HG03196 (cell line): ENCODE data around the gene PSIP1.
"Not testable (repeated sequence)": the region's sequence is repeated elsewhere in the genome, so short reads cannot be mapped to it uniquely, and the experiment has no call there.

ENCODE experiments used
- ATAC-seq: cut with Tn5 transposase; IDR thresholded peaks from one replicate; pipeline ENCODE4 v1.9.1; 2021; ENCODE audit not compliant: unreplicated experiment

Gene PSIP1

GRCh38 chr9:15433661-15434060, 77.1 kb downstream of the PSIP1 start:
- no peak for ATAC-seq

- ATAC-seq = no peak
Observed at GRCh38 chr9:15433191-15433590, 77.6 kb downstream of the PSIP1 start.

- ATAC-seq = no peak
Observed at GRCh38 chr9:15430920-15431844, 79.6 kb downstream of the PSIP1 start.

- ATAC-seq = not testable (repeated sequence)
Observed at GRCh38 chr9:15427702-15428101, 83.1 kb downstream of the PSIP1 start.

- peak; percentile 36 for ATAC-seq
Observed at GRCh38 chr9:15426019-15426418, 84.8 kb downstream of the PSIP1 start.

- no peak for ATAC-seq
Observed at GRCh38 chr9:15423231-15423985, 87.4 kb downstream of the PSIP1 start.

- ATAC-seq = peak; percentile 98
Observed at GRCh38 chr9:15422372-15423230, 88.2 kb downstream of the PSIP1 start, which contains the start of gene SNAPC3. TSS of gene SNAPC3 (plus strand) at chr9:15422876. CDS start at chr9:15422880, 4 bp downstream.

- no peak for ATAC-seq
Observed at GRCh38 chr9:15421990-15422371, 88.8 kb downstream of the PSIP1 start.

- no peak for ATAC-seq
Observed at GRCh38 chr9:15421532-15421931, 89.2 kb downstream of the PSIP1 start.

GRCh38 chr9:15420796-15421195, 90.0 kb downstream of the PSIP1 start:
- no peak for ATAC-seq

GRCh38 chr9:15417626-15418025, 93.1 kb downstream of the PSIP1 start:
- ATAC-seq = no peak

GRCh38 chr9:15416880-15417279, 93.9 kb downstream of the PSIP1 start:
- ATAC-seq = no peak
